AG09309 (cell line): ENCODE data around the gene GPM6B.
"Not testable (repeated sequence)": the region's sequence is repeated elsewhere in the genome, so short reads cannot be mapped to it uniquely, and the experiment has no call there.

Experiments
- DNase-seq: peaks from one replicate; pipeline ENCODE4 v3.0.0-alpha.2; 2010; ENCODE audit warnings: low read depth
- H3K4me3 ChIP-seq: 2 replicates; pipeline ENCODE4 v1.5.1; 2011; ENCODE audit warnings: mild to moderate bottlenecking, low read depth, low read length, moderate library complexity; ENCODE audit not compliant: control insufficient read depth
- TF ChIP-seq, protein P1 (sequence below): IDR thresholded peaks from 2 replicates; pipeline ENCODE4 v1.5.1; 2011; ENCODE audit warnings: mild to moderate bottlenecking, low read depth, low read length, inconsistent platforms; ENCODE audit not compliant: insufficient read depth, control insufficient read depth; ENCODE audit errors: missing control alignments

Gene GPM6B

DNA sequence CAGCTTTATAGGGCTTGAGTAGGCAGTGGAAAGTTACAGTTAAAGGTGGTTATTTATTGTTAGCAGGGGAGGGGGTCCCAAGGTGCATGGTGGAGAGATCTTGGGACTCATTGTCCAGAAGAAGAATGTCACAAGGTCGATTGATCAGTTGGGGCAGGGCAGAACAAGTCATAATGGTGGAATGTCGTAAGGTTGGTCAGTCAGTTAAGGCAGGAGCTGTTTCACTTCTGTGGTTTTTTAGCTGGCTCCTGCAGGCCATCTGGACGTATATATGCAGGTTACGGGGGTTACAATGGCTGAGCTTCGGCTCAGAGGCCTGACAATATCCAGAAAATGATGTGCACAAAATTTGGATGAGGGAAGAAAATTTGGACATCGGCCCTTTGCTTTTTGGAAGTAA lies 75.2 kb downstream of the GPM6B start:
- TF ChIP-seq, protein P1, sequence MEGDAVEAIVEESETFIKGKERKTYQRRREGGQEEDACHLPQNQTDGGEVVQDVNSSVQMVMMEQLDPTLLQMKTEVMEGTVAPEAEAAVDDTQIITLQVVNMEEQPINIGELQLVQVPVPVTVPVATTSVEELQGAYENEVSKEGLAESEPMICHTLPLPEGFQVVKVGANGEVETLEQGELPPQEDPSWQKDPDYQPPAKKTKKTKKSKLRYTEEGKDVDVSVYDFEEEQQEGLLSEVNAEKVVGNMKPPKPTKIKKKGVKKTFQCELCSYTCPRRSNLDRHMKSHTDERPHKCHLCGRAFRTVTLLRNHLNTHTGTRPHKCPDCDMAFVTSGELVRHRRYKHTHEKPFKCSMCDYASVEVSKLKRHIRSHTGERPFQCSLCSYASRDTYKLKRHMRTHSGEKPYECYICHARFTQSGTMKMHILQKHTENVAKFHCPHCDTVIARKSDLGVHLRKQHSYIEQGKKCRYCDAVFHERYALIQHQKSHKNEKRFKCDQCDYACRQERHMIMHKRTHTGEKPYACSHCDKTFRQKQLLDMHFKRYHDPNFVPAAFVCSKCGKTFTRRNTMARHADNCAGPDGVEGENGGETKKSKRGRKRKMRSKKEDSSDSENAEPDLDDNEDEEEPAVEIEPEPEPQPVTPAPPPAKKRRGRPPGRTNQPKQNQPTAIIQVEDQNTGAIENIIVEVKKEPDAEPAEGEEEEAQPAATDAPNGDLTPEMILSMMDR, result no peak
- H3K4me3 ChIP-seq, result no peak overlapping the region

DNA sequence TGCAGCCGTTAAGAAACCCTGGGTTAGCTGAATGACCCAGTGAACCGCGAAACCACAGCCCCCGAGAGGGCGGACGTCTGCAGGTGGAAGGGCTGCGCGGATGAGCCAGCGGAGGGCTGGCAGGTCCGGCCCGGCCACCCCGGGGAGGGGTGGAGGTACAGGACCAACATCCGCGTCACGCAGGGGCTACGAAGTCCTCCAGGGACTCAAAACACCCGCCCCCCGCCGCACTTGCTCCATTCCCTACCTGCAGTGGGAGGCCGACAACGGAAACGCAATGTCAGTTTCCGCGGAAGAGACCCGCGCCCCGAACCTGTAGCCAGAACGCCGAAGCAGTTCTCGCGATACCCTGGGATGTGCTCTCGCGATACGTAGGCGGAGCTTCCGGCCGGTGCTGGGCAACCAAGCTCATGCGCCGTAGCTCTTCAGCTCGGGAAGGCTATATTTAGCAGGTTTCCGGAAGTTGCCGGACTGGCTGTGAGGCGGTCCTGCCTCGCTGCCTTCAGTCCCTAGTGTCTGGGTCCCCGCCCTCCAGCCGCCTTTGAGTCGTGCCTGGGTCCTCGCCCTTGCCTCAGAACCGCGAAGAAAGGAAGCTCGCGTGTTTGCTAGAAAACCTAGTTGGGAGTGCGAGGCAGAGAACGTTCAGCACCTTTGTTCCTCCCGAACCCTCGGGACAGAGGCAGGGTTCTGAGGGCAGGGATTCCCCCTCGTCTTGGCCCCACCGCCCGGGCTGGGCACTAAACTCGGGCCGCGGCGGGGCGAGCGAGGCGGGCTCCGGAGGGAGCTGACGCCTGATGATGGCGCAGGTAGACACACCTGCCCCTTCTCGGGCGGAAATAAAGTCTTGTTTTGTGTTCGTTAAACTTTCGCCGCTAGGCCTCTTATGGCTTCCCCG lies 82.4 kb downstream of the GPM6B start, which contains the start of the genes OFD1 and TRAPPC2:
Gene OFD1 (plus strand): TSS at position 471 of the 895 bp plus-strand sequence. CDS start 324 bp downstream, at position 795.
Gene TRAPPC2 (minus strand): TSS at position 343 of the 895 bp plus-strand sequence. CDS start 14,657 bp downstream, outside the sequence.
- peak; percentile 90 for DNase-seq
- TF ChIP-seq, protein P1, result no peak
- H3K4me3 ChIP-seq, result peak within 1 kb of the TSS; percentile 92

More for the DNA sequence above, 75.2 kb downstream of the GPM6B start:
- DNase-seq, result no peak

DNA sequence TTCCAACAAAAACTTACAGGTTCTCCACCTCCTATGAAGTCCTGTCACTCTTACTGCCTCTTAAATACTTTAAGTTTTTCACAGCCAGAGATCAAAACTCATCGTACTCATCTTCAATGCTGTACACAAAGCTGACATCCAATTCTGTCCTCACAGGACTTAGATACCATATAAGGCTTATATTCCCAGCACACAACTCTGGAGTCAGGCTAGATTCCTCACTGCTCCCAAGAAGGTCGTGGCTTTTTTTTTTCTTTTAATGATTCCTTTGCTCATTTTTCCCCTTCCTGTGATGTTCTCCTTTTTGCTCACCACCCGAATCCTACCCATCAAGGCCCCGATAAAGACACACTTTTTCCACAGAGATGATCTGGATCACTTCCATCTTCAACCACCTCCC lies 83.4 kb downstream of the GPM6B start:
- peak overlapping the region; percentile 92 for H3K4me3 ChIP-seq
- TF ChIP-seq, protein P1, result no peak
- DNase-seq, result no peak

DNA sequence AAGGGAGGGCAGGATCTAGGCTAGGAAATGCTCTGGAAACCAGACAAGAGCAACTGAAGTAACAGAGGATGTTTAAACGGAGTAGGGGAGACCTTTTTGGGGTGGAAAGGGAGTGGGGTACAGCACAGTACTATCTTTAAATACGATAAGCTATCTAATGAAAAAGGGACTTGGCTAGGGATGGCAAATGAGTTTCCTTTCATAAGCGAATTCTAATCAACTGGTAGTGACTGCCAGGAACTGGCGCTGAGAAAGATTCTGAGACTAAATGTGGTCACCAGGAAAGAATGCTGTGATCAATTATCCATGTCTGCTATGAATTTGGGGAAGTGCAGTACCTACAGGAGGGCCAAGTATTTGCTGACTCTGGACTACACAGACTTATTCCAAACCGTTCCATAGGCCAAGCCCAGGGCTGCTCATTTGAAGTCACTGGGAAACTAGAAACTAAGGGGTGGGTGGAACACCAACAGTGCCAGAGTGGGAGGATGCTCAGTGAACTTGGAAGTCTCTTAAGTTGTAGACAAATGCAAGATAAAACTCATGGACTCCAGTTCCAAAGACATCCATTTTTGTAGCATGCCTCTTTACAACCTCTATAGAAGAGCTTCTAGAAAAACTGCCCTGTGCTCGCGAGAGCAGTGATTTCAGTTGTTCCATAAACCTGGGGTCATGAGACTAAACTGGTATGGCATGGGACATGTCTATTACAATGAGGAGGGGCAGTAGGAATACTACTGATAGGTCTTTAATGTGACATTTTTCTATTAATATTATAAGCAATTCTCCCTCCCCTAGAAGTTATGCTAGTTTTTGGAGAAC lies 84.4 kb downstream of the GPM6B start:
- no peak for DNase-seq
- TF ChIP-seq, protein P1, result no peak
- no peak overlapping the region for H3K4me3 ChIP-seq

DNA sequence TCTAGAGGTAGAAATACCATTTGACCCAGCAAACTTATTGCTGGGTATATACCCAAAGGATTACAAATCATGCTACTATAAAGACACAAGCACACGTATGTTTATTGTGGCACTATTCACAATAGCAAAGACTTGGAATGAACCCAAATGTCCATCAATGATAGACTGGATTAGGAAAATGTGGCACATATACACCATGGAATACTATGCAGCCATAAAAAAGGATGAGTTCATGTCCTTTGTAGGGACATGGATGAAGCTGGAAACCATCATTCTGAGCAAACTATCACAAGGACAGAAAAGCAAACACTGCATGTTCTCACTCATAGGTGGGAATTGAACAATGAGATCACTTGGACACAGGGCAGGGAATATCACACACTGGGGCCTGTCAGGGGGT lies 86.4 kb downstream of the GPM6B start:
- not testable (repeated sequence) for DNase-seq, H3K4me3 ChIP-seq

DNA sequence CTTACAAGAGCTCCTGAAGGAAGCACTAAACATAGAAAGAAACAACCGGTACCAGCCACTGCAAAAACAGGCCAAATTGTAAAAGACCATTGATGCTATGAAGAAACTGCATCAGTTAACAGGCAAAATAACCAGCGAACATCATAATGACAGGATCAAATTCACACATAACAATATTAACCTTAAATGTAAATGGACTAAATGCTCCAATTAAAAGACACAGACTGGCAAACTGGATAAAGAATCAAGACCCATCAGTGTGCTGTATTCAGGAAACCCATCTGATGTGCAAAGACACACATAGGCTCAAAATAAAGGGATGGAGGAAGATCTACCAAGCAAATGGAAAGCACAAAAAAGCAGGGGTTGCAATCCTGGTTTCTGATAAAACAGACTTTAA lies 90.3 kb downstream of the GPM6B start:
- H3K4me3 ChIP-seq, DNase-seq: not testable (repeated sequence)

DNA sequence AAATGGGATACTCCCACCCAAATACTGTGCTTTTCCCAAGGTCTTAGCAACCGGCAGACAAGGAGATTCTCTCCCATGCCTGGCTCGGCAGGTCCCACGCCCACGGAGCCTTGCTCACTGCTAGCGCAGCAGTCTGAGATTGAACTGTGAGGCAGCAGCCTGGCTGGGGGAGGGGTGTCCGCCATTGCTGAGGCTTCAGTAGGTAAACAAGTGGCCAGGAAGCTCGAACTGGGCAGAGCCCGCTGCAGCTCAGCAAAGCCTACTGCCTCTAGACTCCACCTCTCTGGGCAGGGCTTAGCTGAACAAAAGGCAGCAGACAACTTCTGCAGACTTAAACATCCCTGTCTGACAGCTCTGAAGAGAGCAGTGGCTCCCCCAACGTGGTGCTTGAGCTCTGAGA lies 92.0 kb downstream of the GPM6B start:
- not testable (repeated sequence) for DNase-seq, H3K4me3 ChIP-seq
